ENCODE measurements around the gene CYP27B1. TPM values are rescaled to one million over a fixed set of nuclear protein-coding genes. Genes with fewer than 3 reads are reported as not detected.

Gene CYP27B1
- total RNA-seq, 2 experiments from 2014 or later = 6.9 to 7.1 TPM

DNA sequence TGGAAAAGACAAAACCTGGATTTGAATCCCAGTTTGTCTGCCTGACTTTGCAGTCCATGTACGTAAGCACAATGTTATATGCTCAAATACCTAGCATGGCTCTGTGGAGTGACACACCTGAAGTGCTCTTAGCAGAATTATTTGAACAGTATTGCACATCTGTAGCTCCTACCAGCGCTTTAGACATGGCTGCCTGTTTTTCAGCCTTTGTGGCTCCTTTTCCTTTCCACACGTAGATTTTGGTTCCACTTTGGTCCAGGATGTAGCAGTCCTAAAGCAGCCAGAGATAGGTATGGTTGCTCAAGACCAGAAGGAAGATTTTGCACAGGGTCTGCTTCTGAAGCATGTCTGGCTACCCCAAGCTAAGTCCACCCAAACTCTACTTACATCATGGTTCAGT, 42.5 kb upstream of the CYP27B1 start:
- ChIA-PET POLR2A (interaction anchor here (1.2 kb wide), 1 partner anchor 89 kb away, joined by 4 read pairs; no protein-coding TSS in a partner anchor), CTCF (ENCODE audit: unreplicated experiment) (no interaction called here)
- intact Hi-C loops (cut with micrococcal nuclease; ENCODE audit: unreplicated experiment) = no loop called here
- H4K20me1 ChIP-seq (ENCODE audit: insufficient read depth, low read length) = no peaks in the 10 kb centered on the region
- H3K9me2 ChIP-seq (ENCODE audit: insufficient read depth, low read length) = no peaks in the 10 kb centered on the region
- TF ChIP-seq, protein P1, sequence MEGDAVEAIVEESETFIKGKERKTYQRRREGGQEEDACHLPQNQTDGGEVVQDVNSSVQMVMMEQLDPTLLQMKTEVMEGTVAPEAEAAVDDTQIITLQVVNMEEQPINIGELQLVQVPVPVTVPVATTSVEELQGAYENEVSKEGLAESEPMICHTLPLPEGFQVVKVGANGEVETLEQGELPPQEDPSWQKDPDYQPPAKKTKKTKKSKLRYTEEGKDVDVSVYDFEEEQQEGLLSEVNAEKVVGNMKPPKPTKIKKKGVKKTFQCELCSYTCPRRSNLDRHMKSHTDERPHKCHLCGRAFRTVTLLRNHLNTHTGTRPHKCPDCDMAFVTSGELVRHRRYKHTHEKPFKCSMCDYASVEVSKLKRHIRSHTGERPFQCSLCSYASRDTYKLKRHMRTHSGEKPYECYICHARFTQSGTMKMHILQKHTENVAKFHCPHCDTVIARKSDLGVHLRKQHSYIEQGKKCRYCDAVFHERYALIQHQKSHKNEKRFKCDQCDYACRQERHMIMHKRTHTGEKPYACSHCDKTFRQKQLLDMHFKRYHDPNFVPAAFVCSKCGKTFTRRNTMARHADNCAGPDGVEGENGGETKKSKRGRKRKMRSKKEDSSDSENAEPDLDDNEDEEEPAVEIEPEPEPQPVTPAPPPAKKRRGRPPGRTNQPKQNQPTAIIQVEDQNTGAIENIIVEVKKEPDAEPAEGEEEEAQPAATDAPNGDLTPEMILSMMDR (conservative IDR thresholded peaks at IDR 0.05; ENCODE audit: low read length) = no peak
- no peak overlapping the region for H2AFZ ChIP-seq (ENCODE audit: low read length)
- no peak for DNase-seq (ENCODE audit: low spot score)
- no peaks in the 10 kb centered on the region for H3K79me2 ChIP-seq (ENCODE audit: insufficient read depth, low read depth, low read length)
- no peaks in the 10 kb centered on the region for H3K4me1 ChIP-seq (ENCODE audit: insufficient read depth, low read length, poor library complexity, severe bottlenecking)
- H3K9me3 ChIP-seq (ENCODE audit: low read length) = no peaks in the 10 kb centered on the region
- no peak overlapping the region for H3K4me2 ChIP-seq (ENCODE audit: low read length)
- peaks cover 3% of the 10 kb centered on the region; the same call in 1 of the 2 replicates for H3K36me3 ChIP-seq (ENCODE audit: insufficient read depth, low read length)
- H3K27ac ChIP-seq (ENCODE audit: low read depth, low read length, poor library complexity, severe bottlenecking) = no peak overlapping the region
- no TSS peak for BruUV-seq (replicated peaks)
- H3K4me3 ChIP-seq (ENCODE audit: low read depth, low read length, poor library complexity, severe bottlenecking) = no peak overlapping the region

DNA sequence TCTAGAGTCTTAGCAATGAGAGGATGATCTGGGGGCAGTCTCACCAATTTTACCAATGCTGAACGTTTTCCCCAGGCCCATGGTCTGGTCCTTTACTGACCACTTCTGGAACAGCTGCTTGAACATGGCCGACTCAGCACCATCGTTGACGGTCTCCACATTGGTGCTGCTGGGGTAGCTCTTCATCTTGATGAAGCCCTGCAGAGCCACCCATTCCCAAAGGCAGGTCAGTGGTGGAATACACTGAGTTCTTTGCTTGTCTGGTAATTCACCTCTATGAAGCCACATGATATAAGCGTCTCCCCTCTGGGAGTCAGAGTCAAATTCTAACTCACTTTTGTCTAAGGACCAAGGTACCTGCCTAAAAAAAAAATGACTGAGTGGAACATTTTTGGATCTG, 41.5 kb upstream of the CYP27B1 start:
- H3K4me3 ChIP-seq (ENCODE audit: low read depth, low read length, poor library complexity, severe bottlenecking) = no peak overlapping the region
- CTCF ChIA-PET (ENCODE audit: unreplicated experiment) = no interaction called here
- no TSS peak for BruUV-seq (replicated peaks)
- H2AFZ ChIP-seq (ENCODE audit: low read length) = no peak overlapping the region
- peaks cover 3% of the 10 kb centered on the region; the same call in 1 of the 2 replicates for H3K36me3 ChIP-seq (ENCODE audit: insufficient read depth, low read length)
- H4K20me1 ChIP-seq (ENCODE audit: insufficient read depth, low read length) = no peaks in the 10 kb centered on the region
- TF ChIP-seq, protein P1 (conservative IDR thresholded peaks at IDR 0.05; ENCODE audit: low read length) = no peak
- TF ChIP-seq EZH2phosphoT487 (IDR thresholded peaks at IDR 0.05; ENCODE audit: borderline replicate concordance, low read depth, low read length) = no peak
- no peaks in the 10 kb centered on the region for H3K9me2 ChIP-seq (ENCODE audit: insufficient read depth, low read length)
- intact Hi-C loops (cut with micrococcal nuclease; ENCODE audit: unreplicated experiment) = no loop called here
- no peak overlapping the region for H3K4me2 ChIP-seq (ENCODE audit: low read length)
- POLR2A ChIA-PET = interaction anchor here (0.5 kb wide), 1 partner anchor 14 kb away, joined by 3 read pairs; no protein-coding TSS in a partner anchor
- no peaks in the 10 kb centered on the region for H3K79me2 ChIP-seq (ENCODE audit: insufficient read depth, low read depth, low read length)
- H3K4me1 ChIP-seq (ENCODE audit: insufficient read depth, low read length, poor library complexity, severe bottlenecking) = no peaks in the 10 kb centered on the region
- no peak overlapping the region for H3K27ac ChIP-seq (ENCODE audit: low read depth, low read length, poor library complexity, severe bottlenecking)
- no peaks in the 10 kb centered on the region for H3K9me3 ChIP-seq (ENCODE audit: low read length)
- no peak for DNase-seq (ENCODE audit: low spot score)

DNA sequence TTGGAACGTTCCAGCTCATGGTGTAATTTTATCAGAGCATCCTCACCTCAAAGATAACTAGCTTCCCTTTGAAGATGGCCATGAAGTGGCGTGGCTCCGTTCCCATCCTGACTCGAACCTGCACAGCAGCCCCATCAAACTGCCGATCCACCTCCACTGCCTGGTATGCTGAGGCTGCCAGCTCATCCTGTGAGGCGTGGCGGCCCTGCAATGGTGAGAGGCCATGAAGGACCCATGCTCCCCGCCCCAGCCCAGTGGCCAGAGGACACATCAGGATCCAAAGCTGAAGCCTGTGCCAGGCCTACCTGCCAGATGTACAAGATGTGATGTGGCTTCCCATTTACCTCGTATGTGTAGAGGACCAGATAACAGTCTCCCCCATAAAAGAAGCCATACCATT, 40.4 kb upstream of the CYP27B1 start:
- POLR2A ChIA-PET = interaction anchor here (1.1 kb wide), 1 partner anchor 18 kb away, joined by 4 read pairs; no protein-coding TSS in a partner anchor
- no peaks in the 10 kb centered on the region for H3K9me2 ChIP-seq (ENCODE audit: insufficient read depth, low read length)
- BruUV-seq (replicated peaks) = no TSS peak

More for the DNA sequence above, 40.4 kb upstream of the CYP27B1 start:
- Histone ChIP-seq H3K79me2 (ENCODE audit: insufficient read depth, low read depth, low read length) (no peaks in the 10 kb centered on the region), H3K4me2 (ENCODE audit: low read length) (no peak overlapping the region), H3K27ac (ENCODE audit: low read depth, low read length, poor library complexity, severe bottlenecking) (no peak overlapping the region), H4K20me1 (ENCODE audit: insufficient read depth, low read length) (no peaks in the 10 kb centered on the region), H3K4me3 (ENCODE audit: low read depth, low read length, poor library complexity, severe bottlenecking) (no peak overlapping the region), H3K4me1 (ENCODE audit: insufficient read depth, low read length, poor library complexity, severe bottlenecking) (no peaks in the 10 kb centered on the region), H3K9me3 (ENCODE audit: low read length) (no peaks in the 10 kb centered on the region), H2AFZ (ENCODE audit: low read length) (no peak overlapping the region), H3K36me3 (ENCODE audit: insufficient read depth, low read length) (peaks cover 10% of the 10 kb centered on the region; the same call in 1 of the 2 replicates)
- CTCF ChIA-PET (ENCODE audit: unreplicated experiment) = interaction anchor here (0.7 kb wide), 1 partner anchor 98 kb away, joined by 3 read pairs; no protein-coding TSS in a partner anchor
- TF ChIP-seq, protein P1 (conservative IDR thresholded peaks at IDR 0.05; ENCODE audit: low read length) = no peak
- TF ChIP-seq EZH2phosphoT487 (IDR thresholded peaks at IDR 0.05; ENCODE audit: borderline replicate concordance, low read depth, low read length) = no peak
- intact Hi-C loops (cut with micrococcal nuclease; ENCODE audit: unreplicated experiment) = no loop called here
- no peak for DNase-seq (ENCODE audit: low spot score)
